ES-I3 (cell line): Measurements from ENCODE around the gene EHD2.
"Not testable (repeated sequence)": the region's sequence is repeated elsewhere in the genome, so short reads cannot be mapped to it uniquely, and the experiment has no call there.

ENCODE experiments used
- H3K36me3 ChIP-seq: 2 replicates; pipeline ENCODE4 v1.6.1; 2013; ENCODE audit warnings: mild to moderate bottlenecking, low read length, control low read depth, moderate library complexity; ENCODE audit not compliant: insufficient read depth
- H3K4me1 ChIP-seq: 2 replicates; pipeline ENCODE4 v1.6.1; 2013; ENCODE audit warnings: mild to moderate bottlenecking, control low read depth, low read length; ENCODE audit not compliant: insufficient read depth
- H3K9ac ChIP-seq: 2 replicates; pipeline ENCODE4 v1.6.1; 2013; ENCODE audit warnings: low read depth, mild to moderate bottlenecking, low read length, moderate library complexity
- H3K9me3 ChIP-seq: 2 replicates; pipeline ENCODE4 v1.6.1; 2013; ENCODE audit warnings: mild to moderate bottlenecking, low read length, moderate library complexity; ENCODE audit not compliant: control insufficient read depth, insufficient read depth

The EHD2 gene

DNA sequence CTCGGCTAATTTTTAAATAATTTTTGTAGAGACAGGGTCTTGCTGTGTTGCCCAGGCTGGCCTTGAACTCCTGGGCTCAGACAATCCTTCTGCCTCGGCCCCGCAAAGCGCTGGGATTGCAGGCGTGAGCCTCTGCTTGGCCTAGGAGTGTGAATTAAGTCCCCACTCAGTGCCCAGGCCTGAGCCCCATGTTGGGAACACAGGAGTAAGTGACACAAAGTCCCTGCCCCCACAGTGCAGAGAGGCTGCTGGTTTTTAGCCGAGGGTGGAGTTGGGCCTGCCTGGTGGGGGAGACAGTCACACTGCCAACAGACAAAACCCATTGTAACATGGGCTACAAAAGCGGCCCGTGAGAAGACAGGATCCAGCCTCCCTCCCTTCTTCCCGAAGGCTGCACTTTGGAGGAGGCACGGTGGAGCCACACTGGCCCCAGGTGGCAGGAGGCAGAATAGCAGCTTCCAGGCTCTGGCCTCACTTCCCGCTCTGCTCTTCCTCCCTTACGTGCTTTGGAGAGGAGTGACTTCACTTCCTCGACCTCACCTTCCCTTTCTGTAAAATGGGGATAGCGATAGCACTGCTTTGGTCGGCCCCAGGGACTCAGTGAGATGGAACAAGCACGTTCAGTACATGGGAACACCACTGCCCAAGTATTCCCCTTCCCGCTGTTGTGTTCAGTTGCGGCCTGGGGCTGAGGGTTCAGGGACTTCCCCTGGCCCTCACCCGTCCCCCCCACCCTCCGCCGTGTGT lies 15.2 kb upstream of the EHD2 start:
- Histone ChIP-seq H3K4me1 (no peaks in the 10 kb centered on the region), H3K36me3 (peaks cover 14% of the 10 kb centered on the region), H3K9me3 (no peaks in the 10 kb centered on the region), H3K9ac (no peak overlapping the region)

DNA sequence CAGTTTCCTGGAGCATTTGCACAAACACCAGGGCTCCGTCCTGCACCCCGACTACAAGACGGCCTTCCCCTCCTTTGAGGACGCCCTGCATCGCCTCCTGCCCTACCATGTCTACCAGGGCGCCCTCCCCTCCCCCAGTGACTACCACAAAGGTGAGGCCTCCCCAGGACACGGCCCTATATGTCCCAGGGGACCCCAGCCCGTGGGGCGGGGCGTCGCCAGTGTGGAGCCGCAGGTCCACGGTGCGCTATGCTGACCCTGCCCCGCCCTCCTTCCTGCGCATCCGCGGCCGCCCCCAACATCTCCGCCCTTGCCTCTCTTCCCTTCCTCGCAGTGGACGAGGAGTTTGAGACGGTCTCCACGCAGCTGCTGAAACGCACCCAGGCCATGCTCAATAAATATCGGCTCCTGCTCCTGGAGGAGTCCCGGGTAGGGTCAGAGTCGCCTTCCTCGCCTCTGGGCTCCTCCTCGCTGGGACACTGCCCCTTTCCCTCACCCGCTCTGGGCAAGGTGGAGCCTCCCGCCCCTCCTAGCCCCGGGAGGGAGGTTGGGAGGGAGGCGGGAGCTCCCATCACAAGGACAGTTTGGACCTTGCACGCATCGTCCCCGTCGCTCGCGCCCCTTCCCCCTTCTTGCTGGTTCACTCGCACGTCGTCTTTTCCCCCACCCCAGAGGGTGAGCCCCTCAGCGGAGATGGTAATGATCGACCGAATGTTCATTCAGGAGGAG lies 14.4 kb upstream of the EHD2 start:
- Histone ChIP-seq H3K36me3 (peaks cover 14% of the 10 kb centered on the region), H3K9ac (no peak overlapping the region), H3K9me3 (no peaks in the 10 kb centered on the region), H3K4me1 (no peaks in the 10 kb centered on the region)

DNA sequence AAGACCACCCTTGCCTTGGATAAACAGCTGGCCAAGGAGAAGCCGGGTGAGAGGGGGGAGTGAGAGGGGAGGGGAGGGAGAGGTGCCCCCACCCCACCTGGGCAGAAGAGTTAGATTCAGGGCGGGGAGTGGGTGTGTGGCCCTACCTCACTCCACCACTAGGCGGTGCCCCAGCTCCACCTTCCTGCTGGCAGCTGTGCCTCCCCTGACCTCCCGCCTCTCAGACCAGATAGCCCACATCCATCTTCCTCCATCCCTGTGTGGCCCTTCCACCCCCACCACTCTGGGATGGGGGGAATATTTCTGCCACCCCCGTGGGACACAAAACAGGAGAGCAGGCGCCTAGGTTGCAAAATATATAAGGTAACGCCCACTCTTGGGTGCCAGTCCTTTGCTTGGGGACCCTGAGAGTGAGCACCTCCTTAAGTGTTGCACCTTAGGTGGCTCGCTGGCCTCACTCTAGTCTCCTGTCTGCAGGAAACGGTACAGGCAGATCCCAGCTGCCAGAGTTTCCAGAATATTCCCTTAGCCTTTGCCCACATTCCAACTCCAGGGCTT lies 13.8 kb upstream of the EHD2 start:
- peaks cover 14% of the 10 kb centered on the region for H3K36me3 ChIP-seq

DNA sequence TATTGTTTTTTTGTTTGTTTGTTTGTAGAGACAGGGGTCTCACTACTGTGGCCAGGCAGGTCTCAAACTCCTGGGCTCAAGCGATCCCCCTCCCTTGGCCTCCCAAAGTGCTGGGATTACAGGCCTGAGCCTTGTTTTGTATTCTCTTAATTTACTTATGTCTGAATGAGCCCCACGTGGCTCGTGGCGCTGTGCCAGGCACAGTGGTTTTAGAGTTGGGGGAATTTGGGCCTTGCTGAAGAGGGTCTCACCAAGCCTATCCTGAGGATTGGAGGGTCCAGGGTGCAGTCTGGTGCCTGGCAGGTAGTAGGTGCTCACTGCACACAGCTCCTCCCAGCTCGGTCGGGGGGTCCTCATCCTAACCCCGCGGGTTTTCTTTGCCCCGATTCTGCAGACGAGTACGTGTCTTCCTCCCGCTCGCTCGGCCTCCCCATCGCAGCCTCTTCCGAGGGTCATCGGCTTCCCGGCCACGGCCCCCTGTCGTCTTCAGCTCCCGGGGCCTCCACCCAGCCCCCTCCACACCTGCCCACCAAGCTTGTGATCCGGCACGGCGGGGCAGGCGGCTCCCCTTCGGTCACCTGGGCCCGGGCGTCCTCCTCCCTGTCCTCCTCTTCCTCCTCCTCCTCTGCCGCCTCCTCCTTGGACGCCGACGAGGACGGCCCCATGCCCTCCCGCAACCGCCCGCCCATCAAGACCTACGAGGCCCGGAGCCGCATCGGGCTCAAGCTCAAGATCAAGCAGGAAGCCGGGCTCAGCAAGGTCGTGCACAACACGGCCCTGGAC lies 12.1 kb upstream of the EHD2 start:
- peaks cover 13% of the 10 kb centered on the region for H3K36me3 ChIP-seq
- H3K9me3 ChIP-seq, result no peaks in the 10 kb centered on the region
- H3K4me1 ChIP-seq, result no peaks in the 10 kb centered on the region
- H3K9ac ChIP-seq, result no peak overlapping the region

More for the DNA sequence above, 13.8 kb upstream of the EHD2 start:
- H3K9ac ChIP-seq, result no peak overlapping the region
- no peaks in the 10 kb centered on the region for H3K9me3 ChIP-seq
- H3K4me1 ChIP-seq, result no peaks in the 10 kb centered on the region

DNA sequence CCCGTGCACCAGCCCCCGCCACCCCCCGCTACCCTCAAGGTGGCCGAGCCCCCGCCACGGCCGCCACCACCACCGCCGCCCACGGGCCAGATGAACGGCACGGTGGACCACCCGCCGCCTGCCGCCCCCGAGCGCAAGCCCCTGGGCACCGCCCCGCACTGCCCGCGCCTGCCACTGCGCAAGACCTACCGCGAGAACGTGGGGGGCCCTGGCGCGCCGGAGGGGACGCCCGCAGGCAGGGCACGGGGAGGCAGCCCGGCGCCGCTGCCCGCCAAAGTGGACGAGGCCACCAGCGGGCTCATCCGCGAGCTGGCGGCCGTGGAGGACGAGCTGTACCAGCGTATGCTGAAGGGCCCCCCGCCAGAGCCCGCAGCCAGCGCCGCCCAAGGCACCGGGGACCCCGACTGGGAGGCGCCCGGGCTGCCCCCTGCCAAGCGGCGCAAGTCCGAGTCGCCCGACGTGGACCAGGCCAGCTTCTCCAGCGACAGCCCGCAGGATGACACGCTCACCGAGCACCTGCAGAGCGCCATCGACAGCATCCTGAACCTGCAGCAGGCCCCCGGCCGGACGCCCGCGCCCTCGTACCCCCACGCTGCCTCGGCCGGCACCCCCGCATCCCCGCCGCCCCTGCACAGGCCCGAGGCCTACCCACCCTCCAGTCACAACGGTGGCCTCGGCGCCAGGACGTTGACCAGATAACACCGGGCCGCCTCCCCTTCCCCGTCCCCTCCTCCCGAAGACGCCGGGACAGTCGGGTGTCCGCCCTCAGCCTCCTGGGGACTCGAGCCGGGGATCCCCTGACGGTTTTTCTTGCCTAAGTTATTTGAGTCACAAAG lies 11.3 kb upstream of the EHD2 start:
- Histone ChIP-seq H3K4me1 (no peaks in the 10 kb centered on the region), H3K9ac (no peak overlapping the region), H3K36me3 (peaks cover 10% of the 10 kb centered on the region), H3K9me3 (no peaks in the 10 kb centered on the region)

DNA sequence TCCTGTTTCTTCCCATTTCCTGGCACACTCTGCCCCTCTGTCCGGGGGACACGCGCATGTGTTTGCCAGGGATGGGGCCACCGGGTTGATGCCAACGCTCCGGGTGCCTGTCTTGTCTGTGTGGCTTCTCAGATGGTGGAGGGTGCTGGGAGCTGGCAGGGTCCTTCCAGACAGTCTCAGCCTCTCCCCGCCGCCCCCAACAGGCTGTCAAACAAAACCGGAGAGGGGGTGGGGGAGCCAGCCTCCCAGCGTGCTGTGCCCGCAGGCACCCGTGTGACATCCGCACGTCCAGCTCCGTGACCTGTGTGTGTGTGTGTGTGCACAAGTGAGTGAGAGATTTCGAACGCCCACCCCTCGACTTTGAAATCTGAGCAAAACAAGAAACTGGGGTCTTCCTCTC lies 10.6 kb upstream of the EHD2 start:
- H3K36me3 ChIP-seq, result peaks cover 10% of the 10 kb centered on the region

DNA sequence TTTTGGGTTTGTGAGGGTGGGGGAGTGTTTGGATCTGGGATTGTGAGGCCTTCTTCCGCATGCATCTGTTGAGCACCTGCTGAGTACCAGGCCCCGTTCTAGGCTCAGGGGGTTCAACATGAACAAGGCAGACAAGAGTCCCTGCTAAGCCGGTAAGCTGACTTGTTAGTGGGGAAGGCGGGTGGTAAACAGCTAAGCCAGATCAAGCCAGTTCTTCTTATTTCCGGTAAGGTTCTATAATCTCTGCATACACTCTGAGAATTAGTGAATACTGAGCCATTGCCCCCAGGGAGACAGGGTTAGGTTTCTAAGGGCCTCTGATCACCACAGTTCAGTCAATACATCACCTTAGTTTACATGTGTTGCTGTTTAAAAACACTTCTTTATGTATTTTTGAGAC lies 9.9 kb upstream of the EHD2 start:
- no peaks in the 10 kb centered on the region for H3K9me3 ChIP-seq
- no peak overlapping the region for H3K9ac ChIP-seq

More for the DNA sequence above, 10.6 kb upstream of the EHD2 start:
- Histone ChIP-seq H3K9me3 (no peaks in the 10 kb centered on the region), H3K9ac (no peak overlapping the region), H3K4me1 (no peaks in the 10 kb centered on the region)

DNA sequence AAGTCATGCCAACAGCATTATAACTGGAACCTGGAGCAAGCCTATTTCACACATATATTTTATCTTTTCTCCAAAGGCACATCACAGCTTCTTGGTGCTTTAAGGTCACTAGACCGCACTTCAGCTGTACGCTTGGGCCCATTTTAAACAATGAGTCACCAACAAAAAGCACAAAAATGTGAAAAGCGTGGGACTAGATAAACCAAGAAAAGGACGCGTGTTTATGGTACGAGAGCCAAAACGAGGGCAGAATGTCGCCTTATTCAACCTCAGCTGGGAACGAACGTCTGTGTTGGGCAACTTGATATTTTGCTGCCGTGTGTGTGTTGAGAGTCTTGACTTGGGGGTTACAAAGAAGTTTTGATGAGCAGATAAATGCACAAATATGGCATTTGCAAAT lies 9.2 kb upstream of the EHD2 start:
- Histone ChIP-seq H3K4me1 (no peaks in the 10 kb centered on the region), H3K36me3 (peaks cover 10% of the 10 kb centered on the region), H3K9ac (no peak overlapping the region), H3K9me3 (no peaks in the 10 kb centered on the region)

More for the DNA sequence above, 9.9 kb upstream of the EHD2 start:
- H3K4me1 ChIP-seq, result no peaks in the 10 kb centered on the region
- peaks cover 10% of the 10 kb centered on the region for H3K36me3 ChIP-seq

DNA sequence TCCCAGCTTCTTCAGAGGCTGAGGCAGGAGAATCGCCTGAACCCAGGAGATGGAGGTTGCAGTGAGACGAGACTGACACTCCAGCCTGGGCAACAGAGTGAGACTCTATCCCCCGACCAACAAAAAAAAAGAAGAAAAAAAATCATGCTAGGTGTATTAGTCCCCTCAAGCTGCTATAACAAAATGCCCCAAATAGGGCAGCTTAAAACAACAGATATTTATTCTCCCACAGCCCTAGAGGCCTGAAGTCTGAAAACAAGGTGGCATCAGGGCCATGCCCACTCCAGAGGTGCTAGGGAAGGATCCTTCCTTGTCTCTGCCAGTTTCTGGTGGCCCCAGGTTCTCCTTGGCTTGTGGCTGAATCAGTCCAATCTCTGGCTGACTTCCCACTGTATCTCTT lies 8.6 kb upstream of the EHD2 start:
- no peak overlapping the region for H3K9ac ChIP-seq
- no peaks in the 10 kb centered on the region for H3K4me1 ChIP-seq
- H3K36me3 ChIP-seq, result peaks cover 8% of the 10 kb centered on the region
- no peaks in the 10 kb centered on the region for H3K9me3 ChIP-seq

DNA sequence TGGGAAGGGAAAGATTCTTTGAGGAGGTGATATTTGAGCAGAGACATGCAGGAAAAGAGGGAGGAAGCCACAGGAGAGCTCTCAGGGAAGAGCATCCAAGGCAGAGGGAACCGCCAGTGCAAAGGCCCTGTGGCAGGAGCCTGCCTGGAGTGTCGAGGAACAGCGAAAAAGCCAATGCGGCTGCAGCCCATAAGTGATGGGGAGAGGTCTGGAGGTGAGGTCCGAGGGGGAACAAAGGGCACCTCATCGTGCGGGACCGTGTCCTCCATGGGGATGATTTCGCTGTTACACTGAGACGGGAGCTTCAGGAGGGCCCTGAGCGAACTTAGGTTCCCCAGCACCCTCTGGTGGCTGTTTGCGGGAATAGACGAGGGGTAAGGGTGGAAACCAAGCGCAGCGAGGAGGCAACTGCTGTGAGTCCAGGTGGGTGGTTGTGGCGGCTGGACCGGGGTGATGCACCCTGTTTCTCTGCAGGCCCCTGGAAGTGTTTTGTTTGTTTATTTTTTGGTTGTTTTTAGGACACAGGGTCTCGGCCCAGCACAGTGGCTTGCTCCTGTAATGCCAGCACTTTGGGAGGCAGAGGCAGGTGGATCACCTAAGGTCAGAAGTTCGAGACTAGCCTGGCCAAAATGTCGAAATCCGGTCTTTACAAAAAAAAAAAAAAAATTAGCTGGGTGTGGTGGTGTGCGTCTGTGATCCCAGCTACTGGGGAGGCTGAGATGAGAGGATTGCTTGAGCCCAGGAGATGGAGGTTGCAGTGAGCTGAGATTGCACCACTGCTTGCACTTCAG lies 5.9 kb upstream of the EHD2 start:
- Histone ChIP-seq H3K4me1 (no peaks in the 10 kb centered on the region), H3K36me3 (no peaks in the 10 kb centered on the region), H3K9ac (peak overlapping the region; percentile 5; the same call in 1 of the 2 replicates), H3K9me3 (no peaks in the 10 kb centered on the region)

DNA sequence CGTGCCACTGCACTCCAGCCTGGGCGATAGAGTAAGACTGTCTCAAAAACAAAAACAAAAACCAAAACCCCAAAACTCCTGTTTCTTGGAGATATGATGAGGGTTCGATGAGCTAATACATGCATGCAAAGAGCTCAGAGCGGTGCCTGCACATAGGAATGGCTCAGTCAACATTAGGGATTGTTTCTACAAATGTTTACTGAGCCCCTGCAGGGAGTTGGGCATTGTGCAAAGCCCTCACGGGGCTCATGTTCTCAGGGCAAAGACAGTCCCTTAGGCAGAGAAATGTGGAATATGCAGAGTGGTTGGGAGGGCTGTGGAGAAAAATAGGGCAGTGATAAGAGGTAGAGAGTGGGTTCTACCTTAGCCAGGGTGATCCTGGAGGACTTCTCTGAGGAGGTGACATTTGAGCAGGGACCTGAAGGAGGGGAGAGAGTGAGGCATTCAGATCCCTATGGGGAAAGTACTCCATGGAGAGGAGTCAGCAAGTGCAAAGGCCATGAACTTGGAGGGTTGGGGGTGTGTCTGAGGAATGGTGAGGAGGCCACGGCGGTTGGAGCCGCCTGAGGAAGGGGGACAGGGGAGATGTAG lies 1.5 kb upstream of the EHD2 start:
- Histone ChIP-seq H3K4me1 (no peaks in the 10 kb centered on the region), H3K36me3 (no peaks in the 10 kb centered on the region), H3K9me3 (peaks cover 4% of the 10 kb centered on the region; the same call in 1 of the 2 replicates), H3K9ac (no peak overlapping the region)

DNA sequence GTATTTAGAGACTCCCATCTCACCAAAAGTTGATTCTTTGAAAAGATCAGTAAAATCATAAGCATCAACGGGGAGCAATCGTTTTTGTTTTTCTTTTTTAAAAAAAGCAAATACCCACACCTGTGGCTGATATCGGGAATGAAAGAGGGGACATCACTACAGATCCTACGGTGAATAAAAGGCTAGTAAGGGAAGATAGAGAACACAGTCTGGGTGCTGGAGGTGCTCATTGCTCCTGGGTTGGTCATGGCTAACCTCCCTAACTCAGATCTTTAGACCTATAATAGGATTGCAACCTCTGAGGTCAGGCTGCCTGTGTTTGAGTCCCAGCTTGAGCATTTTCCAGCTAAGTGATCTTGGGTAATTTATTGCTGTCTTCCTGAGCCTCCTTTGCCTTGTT lies 1.1 kb downstream of the EHD2 start:
- peaks cover 4% of the 10 kb centered on the region; the same call in 1 of the 2 replicates for H3K9me3 ChIP-seq
- no peaks in the 10 kb centered on the region for H3K36me3 ChIP-seq
- H3K4me1 ChIP-seq, result peaks cover 4% of the 10 kb centered on the region; the same call in 1 of the 2 replicates
- peak overlapping the region; percentile 89; the same call in 1 of the 2 replicates for H3K9ac ChIP-seq

DNA sequence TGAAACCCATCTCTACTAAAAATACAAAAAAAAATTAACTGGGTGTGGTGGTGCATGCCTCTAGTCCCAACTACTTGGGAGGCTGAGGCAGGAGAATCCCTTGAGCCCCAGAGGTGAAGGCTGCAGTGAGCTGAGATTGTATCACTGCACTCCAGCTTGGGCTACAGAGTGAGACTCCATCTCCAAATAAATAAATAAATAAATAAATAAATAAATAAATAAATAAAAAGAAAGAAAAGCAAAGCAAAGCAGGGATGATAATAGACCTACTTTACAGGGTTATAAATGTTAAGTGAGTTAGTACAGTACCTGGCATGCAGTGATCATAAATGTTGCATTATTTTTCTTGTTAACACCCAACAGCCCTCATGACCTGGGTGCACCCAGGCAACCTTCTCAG lies 1.6 kb downstream of the EHD2 start:
- H3K4me1 ChIP-seq, H3K9ac ChIP-seq, H3K9me3 ChIP-seq, H3K36me3 ChIP-seq: not testable (repeated sequence)
